Gastrocnemius medialis (tissue), 4 donors: ENCODE results near the gene PLXNA1. TPM values are rescaled to one million over a fixed set of nuclear protein-coding genes. Genes with fewer than 3 reads are reported as not detected.

Experiments used
- ATAC-seq, 2 donors: fragments of 150-250 bp; one replicate each; pipeline ENCODE4 v1.9.1; 2016
- DNase-seq, 2 donors: peaks; one replicate each; pipeline ENCODE4 v3.0.0-alpha.2; 2019
- H3K27ac ChIP-seq, 4 donors: fragments of 200-600 bp; sonication (generic); 1 replicate in 1 of 4; 2 replicates in 3 of 4; pipeline ENCODE4 v1.5.1; 2016 to 2018; ENCODE audit warnings: mild to moderate bottlenecking in 2 of 4, moderate library complexity in 1 of 4
- H3K27me3 ChIP-seq, 3 donors: fragments of 200-600 bp; sonication (generic) in 2 of 3; 1 replicate in 1 of 3; 2 replicates in 2 of 3; pipeline versions ENCODE4 v1.5.1 to v1.6.0; 2016 to 2019; ENCODE audit warnings: mild to moderate bottlenecking in 1 of 3, moderate library complexity in 1 of 3
- H3K36me3 ChIP-seq, 2 donors: fragments of 200-600 bp; sonication (generic) in 1 of 2; one replicate each; pipeline ENCODE4 v1.5.1; 2017 to 2018
- H3K4me1 ChIP-seq, 2 donors: fragments of 200-600 bp; sonication (generic) in 1 of 2; one replicate each; pipeline ENCODE4 v1.5.1; 2016 to 2017; ENCODE audit warnings: mild to moderate bottlenecking in 2 of 2
- H3K4me3 ChIP-seq, 4 donors: fragments of 200-600 bp; sonication (generic) in 3 of 4; 1 replicate in 1 of 4; 2 replicates in 3 of 4; pipeline ENCODE4 v1.5.1; 2016 to 2019; ENCODE audit warnings: mild to moderate bottlenecking in 2 of 4
- H3K9me3 ChIP-seq, 3 donors: fragments of 200-600 bp; sonication (generic) in 2 of 3; 1 replicate in 1 of 3; 2 replicates in 2 of 3; pipeline ENCODE4 v1.5.1; 2016 to 2019
- POLR2A ChIP-seq, 2 donors: fragments of 450-650 bp; IDR thresholded peaks; one replicate each; pipeline ENCODE4 v1.6.1; 2017; ENCODE audit warnings: antibody characterized with exemption in 2 of 2, mild to moderate bottlenecking in 2 of 2, moderate library complexity in 2 of 2
- in situ Hi-C, 4 donors: fragments of 200-750 bp; cut with MboI; loops; one replicate each; pipeline versions ENCODE4 v1.15.0 to v1.8.0; 2017; ENCODE audit warnings: low sequenced_read_pairs in 4 of 4
- intact Hi-C: fragments of 100-400 bp; cut with DNase I; formaldehyde crosslinking; loops from one replicate; pipeline ENCODE4 v1.15.1; 2023; ENCODE audit warnings: low total_unique reads
- total RNA-seq, 4 donors: library from RNA; depleted of rRNA; stranded (reverse); fragments of >200 nt; gene quantifications; one replicate each; pipeline versions ENCODE4 v1.1.0 to v1.2.3, GENCODE V29; 2016
- TF ChIP-seq, protein P1 (sequence below), 5 experiments: fragments of 450-650 bp in 3 of 5; fragments of 200-600 bp in 2 of 5; sonication (generic) in 2 of 5; IDR thresholded peaks in 4 of 5; conservative IDR thresholded peaks in 1 of 5; 1 replicate in 4 of 5; 2 replicates in 1 of 5; pipeline ENCODE4 v1.5.1; 2016 to 2019; ENCODE audit warnings: antibody characterized with exemption in 5 of 5, mild to moderate bottlenecking in 3 of 5, moderate library complexity in 3 of 5

The PLXNA1 gene
- total RNA-seq, 4 donors from 2014 or later: 12.7 to 27.9 (median 19.5) TPM

DNA sequence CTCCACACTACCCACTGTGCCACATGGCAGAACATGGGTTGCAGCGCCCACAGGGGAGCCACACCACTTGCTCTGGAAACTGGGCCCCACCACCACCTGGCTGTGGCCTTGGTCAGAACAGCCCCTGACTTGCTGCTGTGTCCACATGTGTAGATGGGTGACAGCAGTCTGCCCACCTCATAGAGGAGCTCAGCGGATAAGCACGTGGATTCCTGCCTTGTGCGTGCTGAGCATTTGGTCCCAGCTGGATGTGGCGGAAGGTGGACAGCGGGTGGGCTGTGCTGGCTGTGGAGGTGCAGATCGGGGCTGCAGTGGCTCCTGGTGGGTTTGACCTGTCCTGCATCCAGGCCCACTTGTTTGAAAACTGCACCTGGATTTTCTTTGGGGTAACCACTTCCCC is 6.0 kb upstream of the PLXNA1 start:
- no peak for DNase-seq
- TF ChIP-seq, protein P1, sequence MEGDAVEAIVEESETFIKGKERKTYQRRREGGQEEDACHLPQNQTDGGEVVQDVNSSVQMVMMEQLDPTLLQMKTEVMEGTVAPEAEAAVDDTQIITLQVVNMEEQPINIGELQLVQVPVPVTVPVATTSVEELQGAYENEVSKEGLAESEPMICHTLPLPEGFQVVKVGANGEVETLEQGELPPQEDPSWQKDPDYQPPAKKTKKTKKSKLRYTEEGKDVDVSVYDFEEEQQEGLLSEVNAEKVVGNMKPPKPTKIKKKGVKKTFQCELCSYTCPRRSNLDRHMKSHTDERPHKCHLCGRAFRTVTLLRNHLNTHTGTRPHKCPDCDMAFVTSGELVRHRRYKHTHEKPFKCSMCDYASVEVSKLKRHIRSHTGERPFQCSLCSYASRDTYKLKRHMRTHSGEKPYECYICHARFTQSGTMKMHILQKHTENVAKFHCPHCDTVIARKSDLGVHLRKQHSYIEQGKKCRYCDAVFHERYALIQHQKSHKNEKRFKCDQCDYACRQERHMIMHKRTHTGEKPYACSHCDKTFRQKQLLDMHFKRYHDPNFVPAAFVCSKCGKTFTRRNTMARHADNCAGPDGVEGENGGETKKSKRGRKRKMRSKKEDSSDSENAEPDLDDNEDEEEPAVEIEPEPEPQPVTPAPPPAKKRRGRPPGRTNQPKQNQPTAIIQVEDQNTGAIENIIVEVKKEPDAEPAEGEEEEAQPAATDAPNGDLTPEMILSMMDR (IDR thresholded peaks at IDR 0.05 in 4 of 5, conservative IDR thresholded peaks at IDR 0.05 in 1 of 5): no peak
- TF ChIP-seq POLR2A (IDR thresholded peaks at IDR 0.05): no peak
- no peaks in the 10 kb centered on the region for H3K27me3 ChIP-seq

DNA sequence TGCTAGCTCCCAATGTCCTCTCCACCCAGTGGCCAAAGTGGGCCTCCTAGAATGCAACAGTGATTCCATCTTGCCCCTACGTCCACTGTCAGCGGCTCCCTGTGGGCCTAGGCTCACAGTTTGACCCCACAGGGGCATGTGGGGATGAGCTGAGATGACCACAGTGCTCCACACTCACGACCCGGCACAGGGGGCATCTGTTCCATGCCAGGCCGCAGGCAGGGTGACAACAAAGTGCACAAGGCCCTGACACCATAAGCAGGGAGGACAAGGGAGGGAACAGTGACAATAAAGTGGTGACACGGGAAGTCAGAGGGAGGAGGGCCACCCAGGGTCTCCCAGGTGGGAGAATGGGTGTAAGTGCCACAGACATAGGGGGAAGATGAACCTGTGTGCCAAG is 5.1 kb upstream of the PLXNA1 start:
- peaks cover 0 to 7% of the 10 kb centered on the region in 2 donors for H3K4me1 ChIP-seq
- DNase-seq (no peak), ATAC-seq (no peak)
- peaks cover 0 to 5% (median 3%) of the 10 kb centered on the region in 3 donors for H3K9me3 ChIP-seq
- no peak overlapping the region for H3K27ac ChIP-seq
- in situ Hi-C loops: loop anchor here in 3 of 4 donors (5.0 to 10.0 kb wide), 2 partner anchors 223 to 226 kb away; no protein-coding TSS in a partner anchor
- intact Hi-C loops: no loop called here
- H3K36me3 ChIP-seq: no peaks in the 10 kb centered on the region
- TF ChIP-seq, protein P1 (IDR thresholded peaks at IDR 0.05 in 4 of 5, conservative IDR thresholded peaks at IDR 0.05 in 1 of 5): no peak
- H3K27me3 ChIP-seq: no peaks in the 10 kb centered on the region
- H3K4me3 ChIP-seq: no peak overlapping the region

More for the DNA sequence above, 6.0 kb upstream of the PLXNA1 start:
- Histone ChIP-seq H3K4me3 (no peak overlapping the region), H3K36me3 (no peaks in the 10 kb centered on the region), H3K27ac (no peak overlapping the region), H3K4me1 (no peaks in the 10 kb centered on the region), H3K9me3 (peaks cover 0 to 5% (median 3%) of the 10 kb centered on the region in 3 donors)
- ATAC-seq: no peak
- intact Hi-C loops: no loop called here
- in situ Hi-C loops: loop anchor here in 3 of 4 donors (5.0 to 10.0 kb wide), 2 partner anchors 222 to 225 kb away; no protein-coding TSS in a partner anchor

DNA sequence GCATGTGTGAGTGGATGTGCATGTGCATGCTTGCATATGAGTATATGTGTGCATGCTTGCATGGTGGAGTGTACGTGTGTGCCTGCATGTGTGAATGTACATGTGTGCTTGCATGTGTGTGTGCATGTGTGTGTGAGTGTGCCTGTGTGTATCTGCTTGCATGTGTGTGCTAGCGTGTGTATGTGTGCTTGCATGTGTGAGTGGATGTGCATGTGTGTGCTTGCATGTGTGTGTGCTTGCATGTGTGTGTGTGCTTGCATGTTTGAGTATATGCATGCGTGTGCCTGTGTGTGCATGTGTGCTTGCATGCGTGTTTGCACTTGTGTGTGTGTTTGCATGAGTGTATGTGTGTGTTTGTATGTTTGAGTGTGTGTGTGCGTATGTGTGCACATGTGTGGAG is 4.6 kb upstream of the PLXNA1 start:
- H3K36me3 ChIP-seq: no peaks in the 10 kb centered on the region
- DNase-seq (no peak), ATAC-seq (no peak)
- intact Hi-C loops (no loop called here), in situ Hi-C loops (loop anchor here in 3 of 4 donors (5.0 to 10.0 kb wide), 2 partner anchors 223 to 226 kb away; no protein-coding TSS in a partner anchor)
- H3K27me3 ChIP-seq: no peaks in the 10 kb centered on the region
- H3K4me3 ChIP-seq: no peak overlapping the region
- peaks cover 0 to 7% of the 10 kb centered on the region in 2 donors for H3K4me1 ChIP-seq
- TF ChIP-seq, protein P1 (IDR thresholded peaks at IDR 0.05 in 4 of 5, conservative IDR thresholded peaks at IDR 0.05 in 1 of 5): no peak
- no peak overlapping the region for H3K27ac ChIP-seq
- H3K9me3 ChIP-seq: peaks cover 0 to 5% (median 3%) of the 10 kb centered on the region in 3 donors

DNA sequence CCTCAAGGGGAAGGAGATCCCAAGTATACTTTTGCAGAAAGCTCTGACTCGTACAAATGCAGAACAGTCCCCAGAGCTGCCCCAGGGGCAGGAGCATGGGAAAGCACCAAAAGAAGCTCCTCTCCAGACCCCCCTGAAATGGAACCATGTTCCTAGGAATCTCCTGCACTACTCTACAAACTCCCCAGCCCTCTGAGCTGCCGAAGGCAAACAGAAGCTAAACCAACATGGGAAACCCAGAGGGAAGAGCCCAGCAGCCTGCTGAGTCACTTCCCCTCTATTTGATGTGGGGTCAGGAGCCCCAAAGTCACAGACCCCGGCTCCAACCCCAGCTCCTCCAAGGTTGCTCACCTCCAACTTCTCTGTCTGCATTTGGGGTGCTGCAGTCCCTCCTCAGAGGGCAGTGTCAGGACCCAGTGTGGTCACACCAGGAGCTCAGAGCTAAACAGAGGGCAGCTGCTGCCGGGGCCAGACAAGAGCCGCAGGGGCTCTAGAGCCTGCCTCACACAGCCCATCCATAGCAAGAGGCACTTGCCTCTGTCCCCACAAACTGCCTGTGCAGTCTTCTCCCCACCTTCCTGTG is 3.8 kb upstream of the PLXNA1 start:
- no peak for ATAC-seq

More for the DNA sequence above, 3.8 kb upstream of the PLXNA1 start:
- no peaks in the 10 kb centered on the region for H3K36me3 ChIP-seq
- peaks cover 3 to 12% of the 10 kb centered on the region in 2 donors for H3K4me1 ChIP-seq
- H3K4me3 ChIP-seq: no peak overlapping the region
- peaks cover 0 to 5% (median 3%) of the 10 kb centered on the region in 3 donors for H3K9me3 ChIP-seq
- H3K27ac ChIP-seq: no peak overlapping the region
- TF ChIP-seq, protein P1 (IDR thresholded peaks at IDR 0.05 in 4 of 5, conservative IDR thresholded peaks at IDR 0.05 in 1 of 5): no peak
- TF ChIP-seq POLR2A (IDR thresholded peaks at IDR 0.05): no peak
- in situ Hi-C loops (loop anchor here in 3 of 4 donors (5.0 to 10.0 kb wide), 2 partner anchors 224 to 227 kb away; no protein-coding TSS in a partner anchor), intact Hi-C loops (no loop called here)
- H3K27me3 ChIP-seq: no peaks in the 10 kb centered on the region
- DNase-seq: no peak
